ENCODE data around the gene TSPAN31.

GRCh38 chr12:57697076-57697475 lies 47.8 kb upstream of the TSPAN31 start:
- TF ChIP-seq CTCF (IDR thresholded peaks at IDR 0.05 in 4 of 5, conservative IDR thresholded peaks at IDR 0.05 in 1 of 5) (no peak), POLR2A (IDR thresholded peaks at IDR 0.05) (no peak)
